IgD-negative memory B cell (primary cell): Measurements from ENCODE around the gene CRYL1. TPM values are rescaled to one million over a fixed set of nuclear protein-coding genes. Genes with fewer than 3 reads are reported as not detected.
A peak's percentile ranks its signal among the peaks of the same experiment; 100 is the strongest.
"Not testable (repeated sequence)": the region's sequence is repeated elsewhere in the genome, so short reads cannot be mapped to it uniquely, and the experiment has no call there.

ENCODE experiments used
- H3K27ac Mint-ChIP-seq, 3 donors: one replicate each; pipeline ENCODE4 v1.8.0; 2020 to 2022; ENCODE audit warnings: mild to moderate bottlenecking in 3 of 3, mixed read lengths in 3 of 3, moderate library complexity in 1 of 3
- H3K27me3 Mint-ChIP-seq: one replicate; pipeline ENCODE4 v1.8.0; 2021; ENCODE audit warnings: mixed read lengths
- H3K36me3 Mint-ChIP-seq: one replicate; pipeline ENCODE4 v1.8.0; 2020; ENCODE audit warnings: mild to moderate bottlenecking, mixed read lengths
- H3K4me1 Mint-ChIP-seq, 3 donors: one replicate each; pipeline ENCODE4 v1.8.0; 2020 to 2022; ENCODE audit warnings: mixed read lengths in 3 of 3, mild to moderate bottlenecking in 1 of 3
- H3K4me3 Mint-ChIP-seq, 4 donors: one replicate each; pipeline ENCODE4 v1.8.0; 2020 to 2022; ENCODE audit warnings: mild to moderate bottlenecking in 4 of 4, mixed read lengths in 4 of 4, moderate library complexity in 3 of 4
- H3K9me3 Mint-ChIP-seq, 3 donors: one replicate each; pipeline ENCODE4 v1.8.0; 2020 to 2021; ENCODE audit warnings: mixed read lengths in 3 of 3, mild to moderate bottlenecking in 1 of 3
- polyA plus RNA-seq: library from polyadenylated mRNA; unstranded; fragments of 300-500 nt; fragmentation: Illumina TruSeq; gene quantifications from one replicate; pipeline ENCODE4 v1.2.3, GENCODE V29; 2021

Gene CRYL1
- polyA plus RNA-seq, 1 donor from 2014 or later, result 32.3 TPM

GRCh38 chr13:20438801-20439200, 86.9 kb downstream of the CRYL1 start:
- no peak overlapping the region for H3K4me3 Mint-ChIP-seq
- H3K4me1 Mint-ChIP-seq, result no peaks in the 10 kb centered on the region
- peaks cover 11% of the 10 kb centered on the region for H3K36me3 Mint-ChIP-seq
- no peaks in the 10 kb centered on the region for H3K9me3 Mint-ChIP-seq
- peaks cover 2% of the 10 kb centered on the region for H3K27me3 Mint-ChIP-seq
- H3K27ac Mint-ChIP-seq, result no peak overlapping the region

DNA sequence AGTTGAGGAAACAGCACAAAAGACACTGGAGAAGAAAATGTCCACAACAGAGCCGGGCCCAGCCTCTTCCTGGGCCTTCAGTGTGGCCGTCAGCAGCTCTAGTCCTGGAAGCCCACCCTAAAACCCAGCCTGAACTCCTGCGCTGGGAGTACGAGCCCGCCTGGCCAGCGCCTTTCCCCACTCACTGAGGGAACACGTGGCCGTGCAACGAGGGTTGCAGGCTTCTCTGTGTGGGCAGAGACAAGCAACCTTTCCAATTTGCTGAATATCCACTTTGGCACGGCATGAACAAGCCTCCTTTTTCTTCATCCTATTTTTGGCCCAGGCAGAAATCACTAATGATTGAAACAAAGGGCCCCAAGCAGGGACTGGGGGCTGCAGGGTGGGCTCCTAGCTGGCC, 89.2 kb downstream of the CRYL1 start:
- H3K4me3 Mint-ChIP-seq, result no peak overlapping the region
- peaks cover 2% of the 10 kb centered on the region for H3K27me3 Mint-ChIP-seq
- peaks cover 18% of the 10 kb centered on the region for H3K36me3 Mint-ChIP-seq
- no peaks in the 10 kb centered on the region for H3K9me3 Mint-ChIP-seq
- no peaks in the 10 kb centered on the region for H3K4me1 Mint-ChIP-seq
- H3K27ac Mint-ChIP-seq, result no peak overlapping the region

GRCh38 chr13:20435616-20436368, 89.9 kb downstream of the CRYL1 start:
- Mint-ChIP-seq H3K27me3 (peaks cover 2% of the 10 kb centered on the region), H3K36me3 (peaks cover 18% of the 10 kb centered on the region), H3K27ac (no peak overlapping the region)

GRCh38 chr13:20434210-20434609, 91.4 kb downstream of the CRYL1 start:
- H3K27me3 Mint-ChIP-seq, H3K9me3 Mint-ChIP-seq, H3K4me3 Mint-ChIP-seq, H3K4me1 Mint-ChIP-seq, H3K27ac Mint-ChIP-seq: not testable (repeated sequence)
- peaks cover 20% of the 10 kb centered on the region for H3K36me3 Mint-ChIP-seq

More at GRCh38 chr13:20435616-20436368, 89.9 kb downstream of the CRYL1 start:
- Mint-ChIP-seq H3K4me3 (no peak overlapping the region), H3K4me1 (no peaks in the 10 kb centered on the region), H3K9me3 (no peaks in the 10 kb centered on the region)

- peak overlapping the region in 1 of 3 donors; percentile 16 for H3K27ac Mint-ChIP-seq
- H3K36me3 Mint-ChIP-seq, result peaks cover 17% of the 10 kb centered on the region
- H3K4me3 Mint-ChIP-seq, result no peak overlapping the region
- H3K27me3 Mint-ChIP-seq, result peaks cover 2% of the 10 kb centered on the region
- H3K9me3 Mint-ChIP-seq, result no peaks in the 10 kb centered on the region
- H3K4me1 Mint-ChIP-seq, result peaks cover 0 to 4% (median 0%) of the 10 kb centered on the region in 3 donors
These were observed 93.8 kb downstream of the CRYL1 start for GRCh38 chr13:20431687-20432384.

GRCh38 chr13:20431080-20431479, 94.6 kb downstream of the CRYL1 start:
- H3K4me3 Mint-ChIP-seq, result no peak overlapping the region
- H3K36me3 Mint-ChIP-seq, result peaks cover 14% of the 10 kb centered on the region
- H3K27ac Mint-ChIP-seq, result no peak overlapping the region

DNA sequence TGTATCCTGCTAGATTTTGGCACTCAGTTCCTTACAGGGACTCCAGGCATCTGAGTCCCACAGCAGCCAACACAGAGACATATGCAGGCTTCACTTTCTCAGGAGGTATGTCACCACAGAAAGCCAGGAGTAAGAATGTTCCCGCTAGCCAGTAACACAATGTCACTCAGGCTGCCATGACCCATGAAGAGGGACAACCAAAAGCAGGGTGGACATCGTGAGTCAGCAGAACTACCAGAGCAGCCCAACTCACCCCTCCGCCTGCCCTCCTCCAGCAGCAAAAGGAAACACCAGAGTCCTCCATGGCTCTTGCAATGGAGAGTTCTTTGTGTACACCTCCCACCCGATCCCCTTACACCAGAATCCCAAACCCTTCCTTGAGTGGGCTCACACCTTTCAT, 95.4 kb downstream of the CRYL1 start:
- peaks cover 13% of the 10 kb centered on the region for H3K36me3 Mint-ChIP-seq

More at GRCh38 chr13:20431080-20431479, 94.6 kb downstream of the CRYL1 start:
- peaks cover 0 to 4% (median 2%) of the 10 kb centered on the region in 3 donors for H3K4me1 Mint-ChIP-seq
- peaks cover 2% of the 10 kb centered on the region for H3K27me3 Mint-ChIP-seq
- no peaks in the 10 kb centered on the region for H3K9me3 Mint-ChIP-seq

DNA sequence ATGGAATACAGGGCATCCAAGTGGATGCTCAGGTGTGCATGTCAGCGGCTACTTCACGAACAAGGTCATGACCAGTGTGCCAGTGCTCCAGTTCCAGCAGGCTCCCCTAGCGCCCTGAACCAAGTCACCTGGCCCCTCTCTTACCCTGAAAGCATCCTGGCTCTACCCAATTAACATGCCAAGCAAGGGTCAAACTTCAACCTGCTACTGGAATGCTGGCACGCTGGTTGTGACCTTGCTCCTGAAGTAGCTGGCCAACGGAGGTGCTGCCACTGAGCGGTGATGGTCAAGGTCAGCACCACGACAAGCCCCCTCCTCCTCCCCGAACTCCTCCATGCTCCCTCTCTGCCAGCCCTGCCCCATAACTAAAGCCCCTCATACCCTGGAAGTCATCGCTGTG, 96.0 kb downstream of the CRYL1 start:
- Mint-ChIP-seq H3K27me3 (peaks cover 2% of the 10 kb centered on the region), H3K9me3 (no peaks in the 10 kb centered on the region), H3K4me1 (peaks cover 4 to 8% (median 4%) of the 10 kb centered on the region in 3 donors), H3K36me3 (peaks cover 13% of the 10 kb centered on the region), H3K27ac (peak overlapping the region in 1 of 3 donors; percentile 71), H3K4me3 (no peak overlapping the region)

More for the DNA sequence above, 95.4 kb downstream of the CRYL1 start:
- H3K4me3 Mint-ChIP-seq, result no peak overlapping the region
- peaks cover 2% of the 10 kb centered on the region for H3K27me3 Mint-ChIP-seq
- no peaks in the 10 kb centered on the region for H3K9me3 Mint-ChIP-seq
- peaks cover 4 to 6% (median 4%) of the 10 kb centered on the region in 3 donors for H3K4me1 Mint-ChIP-seq
- peak overlapping the region in 1 of 3 donors; percentile 71 for H3K27ac Mint-ChIP-seq

- no peak overlapping the region for H3K27ac Mint-ChIP-seq
- no peaks in the 10 kb centered on the region for H3K27me3 Mint-ChIP-seq
- H3K4me1 Mint-ChIP-seq, result peaks cover 4 to 8% (median 4%) of the 10 kb centered on the region in 3 donors
- no peaks in the 10 kb centered on the region for H3K9me3 Mint-ChIP-seq
- peaks cover 14% of the 10 kb centered on the region for H3K36me3 Mint-ChIP-seq
- H3K4me3 Mint-ChIP-seq, result no peak overlapping the region
These were observed 96.7 kb downstream of the CRYL1 start for GRCh38 chr13:20428666-20429644.

DNA sequence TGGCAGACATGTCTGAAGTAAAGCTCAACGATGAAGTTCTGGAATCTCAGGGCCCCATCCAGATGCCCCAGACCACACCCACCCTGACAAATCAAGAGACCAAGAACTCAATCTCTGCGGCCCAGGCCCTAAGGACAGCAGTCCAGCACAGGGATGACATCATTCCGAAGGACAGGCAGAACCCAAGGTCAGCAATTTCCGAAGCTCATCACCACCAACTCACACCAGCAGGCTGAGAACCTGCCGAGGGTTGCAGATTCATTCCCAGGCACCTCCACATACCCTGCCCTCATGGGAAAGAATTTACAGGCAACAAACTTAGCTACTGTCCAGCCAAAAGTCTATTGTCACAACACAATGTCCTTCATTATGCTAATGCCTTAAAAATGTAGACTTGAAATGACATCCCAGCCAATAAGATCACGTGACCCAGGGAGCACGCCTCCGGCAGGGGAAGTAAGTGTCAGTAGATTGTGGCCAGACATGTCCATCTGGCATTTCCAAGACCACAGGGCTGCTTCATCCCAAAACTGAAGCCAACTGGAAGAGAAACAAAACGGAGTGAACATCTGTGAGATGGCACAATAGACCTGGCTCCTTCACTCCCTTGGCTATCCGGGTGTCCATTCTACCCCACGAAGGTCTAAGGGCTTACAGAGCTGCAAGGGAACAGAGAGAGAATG, 98.8 kb downstream of the CRYL1 start:
- H3K9me3 Mint-ChIP-seq, result no peaks in the 10 kb centered on the region
- peaks cover 4 to 13% (median 4%) of the 10 kb centered on the region in 3 donors for H3K4me1 Mint-ChIP-seq
- peaks cover 11% of the 10 kb centered on the region for H3K36me3 Mint-ChIP-seq
- H3K27me3 Mint-ChIP-seq, result no peaks in the 10 kb centered on the region
- H3K27ac Mint-ChIP-seq, result peak overlapping the region in 1 of 3 donors; percentile 87
- H3K4me3 Mint-ChIP-seq, result no peak overlapping the region

- Mint-ChIP-seq H3K9me3 (no peaks in the 10 kb centered on the region), H3K36me3 (peaks cover 8% of the 10 kb centered on the region), H3K4me1 (peaks cover 4 to 16% (median 7%) of the 10 kb centered on the region in 3 donors), H3K27ac (no peak overlapping the region), H3K27me3 (no peaks in the 10 kb centered on the region), H3K4me3 (no peak overlapping the region)
These were observed 99.8 kb downstream of the CRYL1 start for GRCh38 chr13:20425819-20426219.

DNA sequence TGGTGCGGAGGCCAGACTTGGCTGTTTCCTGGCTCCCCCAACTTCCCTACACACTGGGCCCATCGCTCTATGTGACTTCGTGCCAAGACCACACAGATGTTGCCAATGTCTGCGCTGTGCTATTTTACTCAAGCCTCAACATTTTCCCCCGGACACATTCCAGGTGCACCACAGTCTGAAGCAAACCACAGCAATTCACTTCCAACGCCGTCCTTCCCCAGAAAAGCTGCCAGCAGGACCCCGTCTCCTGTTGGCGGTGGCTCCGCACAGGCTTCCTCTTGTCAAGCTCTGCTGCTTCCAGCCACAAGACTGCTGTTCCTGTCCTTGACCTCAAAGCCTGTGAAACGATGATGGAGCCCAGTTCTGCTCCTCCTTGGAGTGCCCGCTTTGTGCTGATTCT, 100.7 kb downstream of the CRYL1 start:
- Mint-ChIP-seq H3K27me3 (no peaks in the 10 kb centered on the region), H3K4me3 (peak overlapping the region in 1 of 4 donors; percentile 36), H3K9me3 (no peaks in the 10 kb centered on the region), H3K36me3 (peaks cover 7% of the 10 kb centered on the region), H3K4me1 (peaks cover 8 to 20% (median 10%) of the 10 kb centered on the region in 3 donors), H3K27ac (peak overlapping the region in 1 of 3 donors; percentile 1)

DNA sequence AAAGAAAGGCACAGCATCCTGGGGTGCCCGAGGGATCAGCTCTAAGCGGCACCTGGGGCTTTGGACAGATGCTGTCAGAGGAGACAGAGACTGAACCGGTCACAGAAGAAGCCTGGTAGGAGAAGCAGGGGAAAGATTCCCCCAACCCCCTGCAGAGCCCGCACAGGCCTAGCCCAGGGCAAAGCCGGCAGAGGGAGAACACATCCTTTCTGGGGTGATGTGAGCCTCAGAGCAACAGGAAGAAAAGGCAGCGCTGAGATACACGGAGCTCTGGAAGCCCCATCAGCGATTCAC, 101.2 kb downstream of the CRYL1 start:
- H3K4me1 Mint-ChIP-seq, result peaks cover 13 to 25% (median 14%) of the 10 kb centered on the region in 3 donors
- no peak overlapping the region for H3K27ac Mint-ChIP-seq
- no peaks in the 10 kb centered on the region for H3K27me3 Mint-ChIP-seq
- H3K9me3 Mint-ChIP-seq, result no peaks in the 10 kb centered on the region
- peaks cover 7% of the 10 kb centered on the region for H3K36me3 Mint-ChIP-seq
- no peak overlapping the region for H3K4me3 Mint-ChIP-seq

- no peaks in the 10 kb centered on the region for H3K27me3 Mint-ChIP-seq
- peak overlapping the region in 1 of 3 donors; percentile 28 for H3K27ac Mint-ChIP-seq
- H3K4me3 Mint-ChIP-seq, result no peak overlapping the region
- peaks cover 10% of the 10 kb centered on the region for H3K36me3 Mint-ChIP-seq
- H3K4me1 Mint-ChIP-seq, result peaks cover 13 to 25% (median 14%) of the 10 kb centered on the region in 3 donors
- H3K9me3 Mint-ChIP-seq, result no peaks in the 10 kb centered on the region
These were observed 103.3 kb downstream of the CRYL1 start for GRCh38 chr13:20422362-20422761.
